ENCODE results near the gene MGA.

DNA sequence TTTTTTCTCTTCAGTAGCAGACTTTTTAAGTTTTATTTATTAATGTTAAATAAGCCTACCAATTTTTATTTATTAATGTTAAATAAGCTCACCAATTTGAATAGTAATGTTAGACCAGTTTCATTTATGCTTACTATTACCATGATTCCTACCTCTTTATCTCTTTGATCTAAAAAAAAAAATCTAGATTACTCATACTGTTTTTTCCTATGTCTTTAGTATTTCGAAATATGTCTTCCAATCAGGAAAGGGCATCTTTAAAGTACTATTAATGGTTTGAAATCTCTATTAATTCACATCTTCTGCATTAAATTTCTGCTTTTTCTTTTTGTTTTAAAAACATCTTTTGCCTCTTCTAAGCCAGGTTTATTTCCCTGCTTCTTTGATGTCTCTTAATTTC, 86.6 kb downstream of the MGA start:
- TF ChIP-seq EZH2 (IDR thresholded peaks at IDR 0.05; ENCODE audit: low read length, missing control alignments) = no peak
- TF ChIP-seq, protein P1, sequence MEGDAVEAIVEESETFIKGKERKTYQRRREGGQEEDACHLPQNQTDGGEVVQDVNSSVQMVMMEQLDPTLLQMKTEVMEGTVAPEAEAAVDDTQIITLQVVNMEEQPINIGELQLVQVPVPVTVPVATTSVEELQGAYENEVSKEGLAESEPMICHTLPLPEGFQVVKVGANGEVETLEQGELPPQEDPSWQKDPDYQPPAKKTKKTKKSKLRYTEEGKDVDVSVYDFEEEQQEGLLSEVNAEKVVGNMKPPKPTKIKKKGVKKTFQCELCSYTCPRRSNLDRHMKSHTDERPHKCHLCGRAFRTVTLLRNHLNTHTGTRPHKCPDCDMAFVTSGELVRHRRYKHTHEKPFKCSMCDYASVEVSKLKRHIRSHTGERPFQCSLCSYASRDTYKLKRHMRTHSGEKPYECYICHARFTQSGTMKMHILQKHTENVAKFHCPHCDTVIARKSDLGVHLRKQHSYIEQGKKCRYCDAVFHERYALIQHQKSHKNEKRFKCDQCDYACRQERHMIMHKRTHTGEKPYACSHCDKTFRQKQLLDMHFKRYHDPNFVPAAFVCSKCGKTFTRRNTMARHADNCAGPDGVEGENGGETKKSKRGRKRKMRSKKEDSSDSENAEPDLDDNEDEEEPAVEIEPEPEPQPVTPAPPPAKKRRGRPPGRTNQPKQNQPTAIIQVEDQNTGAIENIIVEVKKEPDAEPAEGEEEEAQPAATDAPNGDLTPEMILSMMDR (conservative IDR thresholded peaks at IDR 0.05 in 1 of 2, IDR thresholded peaks at IDR 0.05 in 1 of 2; ENCODE audit: low read depth in 1 of 2, low read length in 2 of 2) = no peak
